ENCODE measurements around the gene ACTN3.
A peak's percentile ranks its signal among the peaks of the same experiment; 100 is the strongest.
"Not testable (repeated sequence)": the region's sequence is repeated elsewhere in the genome, so short reads cannot be mapped to it uniquely, and the experiment has no call there.

ACTN3 gene

GRCh38 chr11:66543263-66544107, 3.2 kb upstream of the ACTN3 start:
- peak; percentile 59 for FAIRE-seq

GRCh38 chr11:66544952-66545351, 1.8 kb upstream of the ACTN3 start:
- DNase-seq (ENCODE audit: extremely low spot score, insufficient read length, low read depth); FAIRE-seq: not testable (repeated sequence)

More at GRCh38 chr11:66543263-66544107, 3.2 kb upstream of the ACTN3 start:
- DNase-seq (ENCODE audit: extremely low spot score, insufficient read length, low read depth), result peak; percentile 37

GRCh38 chr11:66545701-66546367, 869 bp upstream of the ACTN3 start, which contains the start of gene ZDHHC24:
ZDHHC24 (minus strand) TSS chr11:66546048; CDS start chr11:66546003, 45 bp downstream.
- DNase-seq (ENCODE audit: extremely low spot score, insufficient read length, low read depth) (peak; percentile 97), FAIRE-seq (peak; percentile 94)

GRCh38 chr11:66546966-66547661, 411 bp downstream of the ACTN3 start:
- DNase-seq (ENCODE audit: extremely low spot score, insufficient read length, low read depth) (no peak), FAIRE-seq (no peak)

GRCh38 chr11:66547662-66548009, 933 bp downstream of the ACTN3 start:
- no peak for FAIRE-seq
- no peak for DNase-seq (ENCODE audit: extremely low spot score, insufficient read length, low read depth)

GRCh38 chr11:66548041-66548440, 1.3 kb downstream of the ACTN3 start:
- DNase-seq (ENCODE audit: extremely low spot score, insufficient read length, low read depth) (no peak), FAIRE-seq (no peak)

- FAIRE-seq (no peak), DNase-seq (ENCODE audit: extremely low spot score, insufficient read length, low read depth) (no peak)
Observed at GRCh38 chr11:66548774-66549630, 2.3 kb downstream of the ACTN3 start.

GRCh38 chr11:66549696-66550095, 3.0 kb downstream of the ACTN3 start:
- DNase-seq (ENCODE audit: extremely low spot score, insufficient read length, low read depth), result no peak

GRCh38 chr11:66550887-66551286, 4.2 kb downstream of the ACTN3 start:
- no peak for FAIRE-seq

More at GRCh38 chr11:66549696-66550095, 3.0 kb downstream of the ACTN3 start:
- no peak for FAIRE-seq

GRCh38 chr11:66554602-66555001, 7.9 kb downstream of the ACTN3 start:
- no peak for FAIRE-seq
- no peak for DNase-seq (ENCODE audit: extremely low spot score, insufficient read length, low read depth)

More at GRCh38 chr11:66550887-66551286, 4.2 kb downstream of the ACTN3 start:
- DNase-seq (ENCODE audit: extremely low spot score, insufficient read length, low read depth), result no peak

- FAIRE-seq (no peak), DNase-seq (ENCODE audit: extremely low spot score, insufficient read length, low read depth) (no peak)
Observed at GRCh38 chr11:66555416-66555815, 8.7 kb downstream of the ACTN3 start.

- FAIRE-seq (no peak), DNase-seq (ENCODE audit: extremely low spot score, insufficient read length, low read depth) (no peak)
Observed at GRCh38 chr11:66556086-66556485, 9.4 kb downstream of the ACTN3 start.

- DNase-seq (ENCODE audit: extremely low spot score, insufficient read length, low read depth) (no peak), FAIRE-seq (no peak)
Observed at GRCh38 chr11:66557733-66558326, 11.1 kb downstream of the ACTN3 start.

- no peak for FAIRE-seq
Observed at GRCh38 chr11:66559142-66559865, 12.6 kb downstream of the ACTN3 start.

GRCh38 chr11:66559866-66560676, 13.4 kb downstream of the ACTN3 start:
- DNase-seq (ENCODE audit: extremely low spot score, insufficient read length, low read depth), result no peak
- no peak for FAIRE-seq

More at GRCh38 chr11:66559142-66559865, 12.6 kb downstream of the ACTN3 start:
- no peak for DNase-seq (ENCODE audit: extremely low spot score, insufficient read length, low read depth)

GRCh38 chr11:66561178-66561974, 14.7 kb downstream of the ACTN3 start:
- FAIRE-seq (no peak), DNase-seq (ENCODE audit: extremely low spot score, insufficient read length, low read depth) (no peak)

GRCh38 chr11:66561975-66562248, 15.2 kb downstream of the ACTN3 start:
- DNase-seq (ENCODE audit: extremely low spot score, insufficient read length, low read depth), result no peak
- no peak for FAIRE-seq

All from GM18507 (cell line).